A673 (cell line): ENCODE results near the gene HIVEP1. TPM values are rescaled to one million over a fixed set of nuclear protein-coding genes. Genes with fewer than 3 reads are reported as not detected.

ENCODE experiments used
- BruUV-seq: library from RNA; stranded (reverse); fragments of 400-500 nt; replicated peaks from 2 replicates; lab custom pipeline; 2021; lab: Mats Ljungman, UMichigan
- CTCF ChIA-PET: fragments of 300-600 bp; sonication (Branson Sonifier 250); formaldehyde crosslinking; loops from one replicate; lab custom pipeline; 2022; ENCODE audit warnings: antibody characterized with exemption; lab: Charles Lee
- POLR2A ChIA-PET: fragments of 300-600 bp; sonication (Branson Sonifier 250); formaldehyde crosslinking; loops from one replicate; lab custom pipeline; 2022; ENCODE audit warnings: antibody characterized with exemption; ENCODE audit not compliant: low non-redundant PET; lab: Charles Lee
- DNase-seq: peaks from one replicate; pipeline ENCODE4 v3.0.0-alpha.2; 2015; ENCODE audit warnings: low spot score
- H3K27ac ChIP-seq: fragments of 200-600 bp; sonication (generic); 2 replicates; pipeline ENCODE4 v1.5.1; 2016; ENCODE audit warnings: mixed run types, low read depth, mild to moderate bottlenecking, mixed read lengths, antibody characterized with exemption, low read length; ENCODE audit not compliant: poor library complexity, severe bottlenecking
- H3K27me3 ChIP-seq: fragments of 200-600 bp; sonication (generic); replicated peaks from 2 replicates; pipeline ENCODE4 v1.6.1; 2017; ENCODE audit warnings: mixed run types, low read depth, mild to moderate bottlenecking, mixed read lengths, antibody characterized with exemption, low read length; ENCODE audit not compliant: insufficient read depth, poor library complexity
- H3K36me3 ChIP-seq: fragments of 200-600 bp; sonication (generic); 2 replicates; pipeline ENCODE4 v1.6.1; 2016; ENCODE audit warnings: mixed run types, mild to moderate bottlenecking, mixed read lengths, antibody characterized with exemption, low read length; ENCODE audit not compliant: insufficient read depth, poor library complexity, severe bottlenecking
- H3K4me1 ChIP-seq: fragments of 200-600 bp; sonication (generic); 2 replicates; pipeline ENCODE4 v1.6.1; 2017; ENCODE audit warnings: mixed run types, mild to moderate bottlenecking, mixed read lengths, antibody characterized with exemption, low read length; ENCODE audit not compliant: insufficient read depth, poor library complexity, severe bottlenecking
- H3K4me3 ChIP-seq: fragments of 200-600 bp; sonication (generic); 2 replicates; pipeline ENCODE4 v1.5.1; 2016; ENCODE audit warnings: low read depth, mixed run types, mild to moderate bottlenecking, mixed read lengths, low read length; ENCODE audit not compliant: poor library complexity, severe bottlenecking
- H3K9me3 ChIP-seq: fragments of 200-600 bp; sonication (generic); 2 replicates; pipeline ENCODE4 v1.6.1; 2016; ENCODE audit warnings: mixed run types, low read depth, mild to moderate bottlenecking, mixed read lengths, antibody characterized with exemption, low read length; ENCODE audit not compliant: poor library complexity, severe bottlenecking
- EZH2 ChIP-seq: fragments of 200-600 bp; sonication (generic); IDR thresholded peaks from 2 replicates; pipeline ENCODE4 v1.6.1; 2017; ENCODE audit warnings: borderline replicate concordance, low read depth, mild to moderate bottlenecking, mixed read lengths, antibody characterized with exemption, low read length; ENCODE audit not compliant: poor library complexity, severe bottlenecking
- intact Hi-C: fragments of 100-400 bp; cut with micrococcal nuclease; formaldehyde crosslinking; loops from one replicate; pipeline ENCODE4 v1.10.0; 2022; ENCODE audit not compliant: unreplicated experiment
- total RNA-seq: library from RNA; stranded (reverse); gene quantifications from 2 replicates; pipeline ENCODE4 v1.2.3, GENCODE V29; 2021
- TF ChIP-seq, protein P1 (sequence below): fragments of 300-800, 200-600 bp; sonication (generic); conservative IDR thresholded peaks from 2 replicates; pipeline ENCODE4 v1.5.1; 2017; ENCODE audit warnings: low read depth, mild to moderate bottlenecking, antibody characterized with exemption, low read length, moderate library complexity, mixed read lengths

HIVEP1 gene
- total RNA-seq, 1 experiment from 2014 or later: 21.5 TPM

DNA sequence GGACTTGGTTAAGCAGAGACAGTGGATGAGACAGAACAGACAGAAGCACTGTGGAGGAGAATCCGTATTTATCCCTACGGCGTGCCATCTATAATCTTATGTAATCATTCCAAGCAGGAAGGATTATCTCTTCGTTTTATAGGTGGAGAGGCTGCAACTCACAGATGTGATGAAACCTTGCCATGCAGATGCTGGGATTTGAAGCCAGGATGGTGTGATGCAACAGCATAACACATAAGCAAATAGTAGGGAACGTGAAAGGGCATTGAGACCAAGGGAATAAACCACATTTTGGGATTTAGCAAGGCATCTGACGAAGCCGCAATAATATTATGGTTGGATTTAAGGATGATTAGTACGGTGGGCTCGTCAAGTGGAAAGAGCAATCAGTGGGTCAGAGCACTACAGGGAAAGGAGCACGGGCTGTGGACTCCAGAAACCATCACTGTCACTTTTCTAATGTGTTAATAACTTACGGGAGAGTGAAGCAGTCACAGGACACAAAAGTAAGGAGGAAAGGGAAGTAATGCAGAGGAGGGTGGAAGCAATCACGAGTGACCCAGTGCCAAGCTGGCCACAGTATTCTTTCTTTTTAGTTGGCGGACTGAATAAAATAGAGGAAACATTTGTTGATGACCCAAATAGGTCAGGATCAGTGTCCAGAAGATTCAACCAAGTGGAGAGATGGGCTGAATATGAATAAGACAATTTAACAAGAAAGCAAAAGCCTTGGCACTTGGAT lies 158.4 kb downstream of the HIVEP1 start:
- CTCF ChIA-PET: no interaction called here

DNA sequence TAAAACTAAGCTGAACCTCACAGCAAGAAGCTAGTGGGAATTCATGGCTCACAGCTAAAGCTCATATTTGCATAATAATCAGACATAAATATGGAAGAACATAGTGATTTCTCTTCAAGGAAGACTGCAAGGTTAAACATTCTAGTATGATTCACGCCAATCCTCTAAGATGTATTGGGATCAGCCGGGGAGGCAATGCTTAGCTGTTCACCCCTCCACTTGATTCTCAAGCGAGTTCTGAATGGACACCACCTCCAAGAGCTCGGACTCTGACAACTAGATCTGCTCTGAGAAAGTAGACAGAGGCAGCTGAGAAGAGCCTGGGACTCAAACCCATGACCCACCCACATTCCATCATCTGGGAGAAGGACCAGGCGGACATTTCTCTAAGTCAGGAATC lies 159.6 kb downstream of the HIVEP1 start:
- peaks cover 7% of the 10 kb centered on the region for H3K4me1 ChIP-seq
- no peaks in the 10 kb centered on the region for H3K36me3 ChIP-seq
- no peak for TF ChIP-seq EZH2
- TF ChIP-seq, protein P1, sequence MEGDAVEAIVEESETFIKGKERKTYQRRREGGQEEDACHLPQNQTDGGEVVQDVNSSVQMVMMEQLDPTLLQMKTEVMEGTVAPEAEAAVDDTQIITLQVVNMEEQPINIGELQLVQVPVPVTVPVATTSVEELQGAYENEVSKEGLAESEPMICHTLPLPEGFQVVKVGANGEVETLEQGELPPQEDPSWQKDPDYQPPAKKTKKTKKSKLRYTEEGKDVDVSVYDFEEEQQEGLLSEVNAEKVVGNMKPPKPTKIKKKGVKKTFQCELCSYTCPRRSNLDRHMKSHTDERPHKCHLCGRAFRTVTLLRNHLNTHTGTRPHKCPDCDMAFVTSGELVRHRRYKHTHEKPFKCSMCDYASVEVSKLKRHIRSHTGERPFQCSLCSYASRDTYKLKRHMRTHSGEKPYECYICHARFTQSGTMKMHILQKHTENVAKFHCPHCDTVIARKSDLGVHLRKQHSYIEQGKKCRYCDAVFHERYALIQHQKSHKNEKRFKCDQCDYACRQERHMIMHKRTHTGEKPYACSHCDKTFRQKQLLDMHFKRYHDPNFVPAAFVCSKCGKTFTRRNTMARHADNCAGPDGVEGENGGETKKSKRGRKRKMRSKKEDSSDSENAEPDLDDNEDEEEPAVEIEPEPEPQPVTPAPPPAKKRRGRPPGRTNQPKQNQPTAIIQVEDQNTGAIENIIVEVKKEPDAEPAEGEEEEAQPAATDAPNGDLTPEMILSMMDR: no peak
- no peaks in the 10 kb centered on the region for H3K27me3 ChIP-seq
- no TSS peak for BruUV-seq
- H3K9me3 ChIP-seq: no peaks in the 10 kb centered on the region
- H3K27ac ChIP-seq: no peak overlapping the region
- no peak overlapping the region for H3K4me3 ChIP-seq
- intact Hi-C loops: no loop called here
- POLR2A ChIA-PET: no interaction called here
- CTCF ChIA-PET: no interaction called here
- DNase-seq: no peak

More for the DNA sequence above, 158.4 kb downstream of the HIVEP1 start:
- intact Hi-C loops: no loop called here
- Histone ChIP-seq H3K27ac (no peak overlapping the region), H3K9me3 (no peaks in the 10 kb centered on the region), H3K4me3 (no peak overlapping the region), H3K4me1 (peaks cover 7% of the 10 kb centered on the region), H3K36me3 (no peaks in the 10 kb centered on the region), H3K27me3 (no peaks in the 10 kb centered on the region)
- no peak for TF ChIP-seq EZH2
- TF ChIP-seq, protein P1: no peak
- POLR2A ChIA-PET: no interaction called here
- DNase-seq: no peak
- BruUV-seq: no TSS peak

DNA sequence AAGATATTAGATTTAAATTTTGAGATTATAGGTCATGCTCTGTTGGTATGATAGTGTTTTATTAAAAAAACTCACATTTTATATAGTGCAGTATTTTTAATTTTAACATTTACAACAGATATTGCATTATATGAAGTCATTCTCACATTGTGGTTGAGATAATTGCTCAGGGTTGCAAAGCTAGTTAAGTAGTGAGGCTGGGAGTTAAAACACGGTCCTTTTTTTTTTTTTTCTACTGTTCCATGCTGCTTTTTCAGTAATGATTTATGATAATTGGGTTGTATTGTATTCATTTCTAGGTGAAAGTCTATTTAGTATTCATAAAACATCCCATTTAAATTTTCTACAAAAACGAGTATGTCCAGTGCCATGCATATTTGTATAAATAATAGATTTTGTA lies 160.5 kb downstream of the HIVEP1 start:
- TF ChIP-seq, protein P1: no peak
- TF ChIP-seq EZH2: no peak
- CTCF ChIA-PET: no interaction called here
- H3K9me3 ChIP-seq: no peaks in the 10 kb centered on the region

More for the DNA sequence above, 160.5 kb downstream of the HIVEP1 start:
- intact Hi-C loops: no loop called here
- DNase-seq: no peak
- Histone ChIP-seq H3K4me3 (no peak overlapping the region), H3K4me1 (peaks cover 7% of the 10 kb centered on the region), H3K36me3 (no peaks in the 10 kb centered on the region), H3K27me3 (no peaks in the 10 kb centered on the region), H3K27ac (no peak overlapping the region)
- no TSS peak for BruUV-seq
- POLR2A ChIA-PET: no interaction called here
